OCI-LY7 (cell line): ENCODE data around the gene MYCN. TPM values are rescaled to one million over a fixed set of nuclear protein-coding genes. Genes with fewer than 3 reads are reported as not detected.

Experiments used
- BruUV-seq: library from RNA; stranded (reverse); fragments of 400-500 nt; replicated peaks from 2 replicates; lab custom pipeline; 2021; lab: Mats Ljungman, UMichigan
- CTCF ChIA-PET: fragments of 300-600 bp; sonication (Branson Sonifier 250); formaldehyde crosslinking; loops from one replicate; lab custom pipeline; 2022; ENCODE audit warnings: antibody characterized with exemption; ENCODE audit not compliant: unreplicated experiment; lab: Charles Lee
- POLR2A ChIA-PET: fragments of 300-600 bp; sonication (Branson Sonifier 250); formaldehyde crosslinking; loops from one replicate; lab custom pipeline; 2022; ENCODE audit warnings: antibody characterized with exemption; lab: Charles Lee
- DNase-seq: peaks from one replicate; pipeline ENCODE4 v3.0.0-alpha.2; 2015; ENCODE audit warnings: low spot score
- H2AFZ ChIP-seq: fragments of 200-600 bp; sonication (generic), shearing (Covaris generic); 2 replicates; pipeline ENCODE4 v1.6.1; 2014; ENCODE audit warnings: mild to moderate bottlenecking, antibody characterized with exemption, low read length, moderate library complexity
- H3K27ac ChIP-seq: fragments of 200-600 bp; sonication (generic); 2 replicates; pipeline ENCODE4 v1.5.1; 2014; ENCODE audit warnings: mixed run types, low read depth, mild to moderate bottlenecking, moderate library complexity, low read length, inconsistent platforms; ENCODE audit not compliant: poor library complexity, severe bottlenecking
- H3K36me3 ChIP-seq: fragments of 200-600 bp; sonication (generic); 2 replicates; pipeline ENCODE4 v1.6.1; 2014; ENCODE audit warnings: mild to moderate bottlenecking, antibody characterized with exemption, low read length, moderate library complexity, mixed read lengths; ENCODE audit not compliant: insufficient read depth
- H3K4me1 ChIP-seq: fragments of 200-600 bp; sonication (generic); 2 replicates; pipeline ENCODE4 v1.5.1; 2014; ENCODE audit warnings: mild to moderate bottlenecking, low read length; ENCODE audit not compliant: insufficient read depth, poor library complexity, severe bottlenecking
- H3K4me2 ChIP-seq: fragments of 200-600 bp; sonication (generic); 2 replicates; pipeline ENCODE4 v1.6.1; 2014; ENCODE audit warnings: mild to moderate bottlenecking, low read length
- H3K4me3 ChIP-seq: fragments of 200-600 bp; sonication (generic); 2 replicates; pipeline ENCODE4 v1.5.1; 2014; ENCODE audit warnings: mild to moderate bottlenecking, low read depth, low read length; ENCODE audit not compliant: poor library complexity, severe bottlenecking
- H3K79me2 ChIP-seq: fragments of 200-600 bp; sonication (generic); 2 replicates; pipeline ENCODE4 v1.6.1; 2016; ENCODE audit warnings: low read depth, mild to moderate bottlenecking, low read length, moderate library complexity, mixed read lengths; ENCODE audit not compliant: insufficient read depth
- H3K9me2 ChIP-seq: fragments of 200-600 bp; sonication (generic); 2 replicates; pipeline ENCODE4 v1.6.1; 2016; ENCODE audit warnings: mild to moderate bottlenecking, low read length, mixed read lengths; ENCODE audit not compliant: insufficient read depth
- H3K9me3 ChIP-seq: fragments of 200-600 bp; sonication (generic); 2 replicates; pipeline ENCODE4 v1.6.1; 2014; ENCODE audit warnings: mild to moderate bottlenecking, mixed run types, low read length, mixed read lengths
- H4K20me1 ChIP-seq: fragments of 200-600 bp; sonication (generic); 2 replicates; pipeline ENCODE4 v1.6.1; 2014; ENCODE audit warnings: mild to moderate bottlenecking, antibody characterized with exemption, low read length, moderate library complexity, mixed read lengths; ENCODE audit not compliant: insufficient read depth
- EZH2phosphoT487 ChIP-seq: fragments of 200-600 bp; sonication (generic); IDR thresholded peaks from 2 replicates; pipeline ENCODE4 v1.6.1; 2018; ENCODE audit warnings: low read depth, borderline replicate concordance, mild to moderate bottlenecking, mixed run types, antibody characterized with exemption, low read length, moderate library complexity, mixed read lengths
- intact Hi-C: fragments of 100-400 bp; cut with micrococcal nuclease; formaldehyde crosslinking; loops from one replicate; pipeline ENCODE4 v1.10.0; 2022; ENCODE audit not compliant: unreplicated experiment
- total RNA-seq, 2 experiments: library from RNA; depleted of rRNA in 1 of 2; stranded (reverse); fragments of >200 nt in 1 of 2; shearing (Covaris generic) in 1 of 2; gene quantifications; 2 replicates each; pipeline ENCODE4 v1.2.3, GENCODE V29; 2014 to 2022
- TF ChIP-seq, protein P1 (sequence below): fragments of 200-600 bp; sonication (generic); conservative IDR thresholded peaks from 2 replicates; pipeline ENCODE4 v1.5.1; 2014; ENCODE audit warnings: mild to moderate bottlenecking, antibody characterized with exemption, low read length, moderate library complexity, mixed read lengths

The MYCN gene
- total RNA-seq, 2 experiments from 2014 or later = not detected

DNA sequence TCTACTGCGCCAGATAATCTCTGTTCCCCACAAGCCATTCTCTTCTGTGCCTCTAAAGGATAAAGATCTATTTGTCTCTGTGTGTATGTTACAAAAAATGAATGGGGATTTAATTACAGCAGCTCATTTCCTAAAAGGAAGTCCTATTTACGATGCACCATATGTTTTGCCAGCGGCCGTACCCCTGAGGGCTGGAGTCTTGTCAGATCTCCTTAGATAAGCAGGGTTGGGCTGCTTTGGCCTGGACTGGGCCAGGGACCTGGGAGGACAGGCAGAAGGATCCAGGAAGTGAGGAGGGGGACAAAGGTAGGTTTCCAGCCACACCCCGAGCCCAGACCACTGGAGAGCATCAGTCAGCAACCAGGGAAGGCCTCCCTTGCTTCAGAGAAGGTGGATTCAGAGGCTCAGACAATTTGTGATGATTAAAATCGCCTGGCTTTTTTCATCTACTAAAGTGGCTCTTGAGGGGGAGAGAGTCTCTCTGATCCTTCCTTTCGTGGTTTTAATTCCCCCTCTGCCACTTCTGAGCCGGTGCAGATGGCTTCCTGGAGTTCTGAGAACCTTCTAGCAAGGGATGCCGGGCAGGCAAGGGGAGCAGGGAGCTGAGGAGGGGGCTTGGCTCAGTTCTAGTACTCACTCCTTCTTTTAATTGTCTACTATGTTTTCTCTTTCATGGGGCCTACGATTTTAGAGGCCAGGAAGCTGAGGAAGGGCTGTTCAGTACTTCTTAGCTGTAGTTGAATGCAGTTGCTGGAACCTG is 42.1 kb downstream of the MYCN start:
- no peaks in the 10 kb centered on the region for H3K4me1 ChIP-seq
- H3K9me3 ChIP-seq = no peaks in the 10 kb centered on the region
- BruUV-seq = no TSS peak
- no peaks in the 10 kb centered on the region for H3K79me2 ChIP-seq
- no peaks in the 10 kb centered on the region for H3K9me2 ChIP-seq
- no peak overlapping the region for H3K27ac ChIP-seq
- no peak for TF ChIP-seq EZH2phosphoT487
- TF ChIP-seq, protein P1, sequence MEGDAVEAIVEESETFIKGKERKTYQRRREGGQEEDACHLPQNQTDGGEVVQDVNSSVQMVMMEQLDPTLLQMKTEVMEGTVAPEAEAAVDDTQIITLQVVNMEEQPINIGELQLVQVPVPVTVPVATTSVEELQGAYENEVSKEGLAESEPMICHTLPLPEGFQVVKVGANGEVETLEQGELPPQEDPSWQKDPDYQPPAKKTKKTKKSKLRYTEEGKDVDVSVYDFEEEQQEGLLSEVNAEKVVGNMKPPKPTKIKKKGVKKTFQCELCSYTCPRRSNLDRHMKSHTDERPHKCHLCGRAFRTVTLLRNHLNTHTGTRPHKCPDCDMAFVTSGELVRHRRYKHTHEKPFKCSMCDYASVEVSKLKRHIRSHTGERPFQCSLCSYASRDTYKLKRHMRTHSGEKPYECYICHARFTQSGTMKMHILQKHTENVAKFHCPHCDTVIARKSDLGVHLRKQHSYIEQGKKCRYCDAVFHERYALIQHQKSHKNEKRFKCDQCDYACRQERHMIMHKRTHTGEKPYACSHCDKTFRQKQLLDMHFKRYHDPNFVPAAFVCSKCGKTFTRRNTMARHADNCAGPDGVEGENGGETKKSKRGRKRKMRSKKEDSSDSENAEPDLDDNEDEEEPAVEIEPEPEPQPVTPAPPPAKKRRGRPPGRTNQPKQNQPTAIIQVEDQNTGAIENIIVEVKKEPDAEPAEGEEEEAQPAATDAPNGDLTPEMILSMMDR = no peak
- H2AFZ ChIP-seq = no peak overlapping the region
- H3K4me3 ChIP-seq = no peak overlapping the region
- no peak for DNase-seq
- H3K36me3 ChIP-seq = no peaks in the 10 kb centered on the region
- ChIA-PET CTCF (no interaction called here), POLR2A (interaction anchor here (0.5 to 0.6 kb wide), 2 partner anchors 156 to 790 kb away, joined by 4 read pairs; no protein-coding TSS in a partner anchor)
- H3K4me2 ChIP-seq = no peak overlapping the region
- no peaks in the 10 kb centered on the region for H4K20me1 ChIP-seq
- intact Hi-C loops = no loop called here

DNA sequence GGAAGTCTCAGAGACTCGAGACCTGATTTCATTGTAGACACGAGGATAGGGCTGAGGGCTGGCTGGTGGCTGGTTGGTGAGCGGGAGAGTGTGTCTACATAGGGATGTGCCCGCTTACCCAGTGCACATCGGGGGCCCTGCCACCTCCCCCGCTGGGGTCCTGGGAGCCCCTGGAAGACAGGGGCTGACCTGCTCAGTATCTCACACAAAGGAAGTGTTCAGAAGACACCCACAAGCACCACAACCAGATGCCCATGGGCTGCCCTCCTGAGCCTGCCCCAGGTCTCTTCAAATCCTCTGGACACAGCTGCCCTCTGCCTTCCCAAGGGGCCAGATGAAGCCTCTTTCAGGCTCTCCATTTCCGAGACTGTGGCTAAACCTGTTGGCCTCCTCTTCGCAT is 43.1 kb downstream of the MYCN start:
- no peaks in the 10 kb centered on the region for H3K79me2 ChIP-seq
- H3K4me3 ChIP-seq = no peak overlapping the region
- no peaks in the 10 kb centered on the region for H3K4me1 ChIP-seq
- no peaks in the 10 kb centered on the region for H3K9me3 ChIP-seq
- CTCF ChIA-PET = no interaction called here
- TF ChIP-seq, protein P1 = no peak
- TF ChIP-seq EZH2phosphoT487 = no peak
- H3K27ac ChIP-seq = no peak overlapping the region
- H3K9me2 ChIP-seq = no peaks in the 10 kb centered on the region
- no TSS peak for BruUV-seq
- no peak overlapping the region for H2AFZ ChIP-seq
- POLR2A ChIA-PET = no interaction called here
- intact Hi-C loops = no loop called here
- no peak for DNase-seq
- H4K20me1 ChIP-seq = no peaks in the 10 kb centered on the region
- H3K36me3 ChIP-seq = no peaks in the 10 kb centered on the region
- no peak overlapping the region for H3K4me2 ChIP-seq
